ENCODE data around the gene GALK2. TPM values are rescaled to one million over a fixed set of nuclear protein-coding genes. Genes with fewer than 3 reads are reported as not detected.

Gene GALK2
- total and polyA plus RNA-seq, 2 experiments from 2014 or later, result 11.5 to 23.0 TPM

DNA sequence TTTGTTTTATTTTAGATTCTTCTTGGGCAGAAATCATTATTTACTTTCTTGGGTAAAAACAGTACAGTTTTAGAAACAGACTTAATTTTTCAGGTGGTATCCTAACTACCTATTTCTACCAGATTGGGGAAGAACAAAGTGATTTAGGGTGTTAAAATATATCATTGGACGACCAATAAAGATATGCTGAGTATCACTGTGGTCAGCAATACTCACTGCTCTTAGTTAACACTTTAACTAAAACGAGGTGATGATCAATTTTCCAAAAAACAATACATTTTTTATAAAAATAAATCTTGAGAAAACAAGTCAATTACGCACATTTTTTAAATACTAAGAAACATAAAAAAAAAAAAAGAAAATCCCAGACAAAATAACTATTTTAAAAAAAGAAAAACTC, 18.2 kb upstream of the GALK2 start:
- Histone ChIP-seq H3K27ac (ENCODE audit: low read depth) (no peak overlapping the region), H4K20me1 (replicated peaks; ENCODE audit: insufficient read depth) (peaks cover 19% of the 10 kb centered on the region), H3K4me2 (no peak overlapping the region), H3F3A (replicated peaks; ENCODE audit: low read depth) (no peaks in the 10 kb centered on the region; the same call in 1 of the 2 replicates), H3K4me3 (no peak overlapping the region), H3K79me2 (replicated peaks; ENCODE audit: insufficient read depth) (peaks cover 90% of the 10 kb centered on the region), H3K36me3 (ENCODE audit: insufficient read depth) (no peaks in the 10 kb centered on the region), H3K4me1 (ENCODE audit: insufficient read depth) (peaks cover 23% of the 10 kb centered on the region), H3K27me3 (ENCODE audit: insufficient read depth) (no peaks in the 10 kb centered on the region), H3K9me2 (ENCODE audit: insufficient read depth) (no peaks in the 10 kb centered on the region), H2AFZ (no peak overlapping the region)
- Mint-ChIP-seq H3K36me3 (ENCODE audit: low read depth) (no peaks in the 10 kb centered on the region), H3K4me3 (no peak overlapping the region), H3K9me3 (no peaks in the 10 kb centered on the region), H3K27me3 (ENCODE audit: insufficient read depth, low read depth, poor library complexity) (no peaks in the 10 kb centered on the region), H3K27ac (no peak overlapping the region), H3K4me1 (peaks cover 31% of the 10 kb centered on the region)
- TF ChIP-seq ZNF331 (CRISPR knock-in tag; IDR thresholded peaks at IDR 0.05; ENCODE audit: low read depth), result no peak
- no peak for TF ChIP-seq EZH2 (IDR thresholded peaks at IDR 0.05; ENCODE audit: low read depth, unreplicated experiment)
- no peak for TF ChIP-seq NANOG (IDR thresholded peaks at IDR 0.05; ENCODE audit: borderline replicate concordance)
- TF ChIP-seq JUNB (IDR thresholded peaks at IDR 0.05; ENCODE audit: unreplicated experiment), result no peak
- TF ChIP-seq POLR2AphosphoS5 (IDR thresholded peaks at IDR 0.05; ENCODE audit: low read depth), result no peak
- no peak for TF ChIP-seq CREB1 (CRISPR knock-in tag; IDR thresholded peaks at IDR 0.05; ENCODE audit: low read depth)
- no peak for TF ChIP-seq EZH2phosphoT487 (IDR thresholded peaks at IDR 0.05; ENCODE audit: unreplicated experiment)
- no peak for TF ChIP-seq STAT1 (IDR thresholded peaks at IDR 0.05; ENCODE audit: unreplicated experiment)
- no peak for TF ChIP-seq ZNF114 (CRISPR knock-in tag; IDR thresholded peaks at IDR 0.05)
- TF ChIP-seq REST (IDR thresholded peaks at IDR 0.05; ENCODE audit: unreplicated experiment), result no peak
- TF ChIP-seq ETS1 (IDR thresholded peaks at IDR 0.05), result no peak
- TF ChIP-seq, protein P1, sequence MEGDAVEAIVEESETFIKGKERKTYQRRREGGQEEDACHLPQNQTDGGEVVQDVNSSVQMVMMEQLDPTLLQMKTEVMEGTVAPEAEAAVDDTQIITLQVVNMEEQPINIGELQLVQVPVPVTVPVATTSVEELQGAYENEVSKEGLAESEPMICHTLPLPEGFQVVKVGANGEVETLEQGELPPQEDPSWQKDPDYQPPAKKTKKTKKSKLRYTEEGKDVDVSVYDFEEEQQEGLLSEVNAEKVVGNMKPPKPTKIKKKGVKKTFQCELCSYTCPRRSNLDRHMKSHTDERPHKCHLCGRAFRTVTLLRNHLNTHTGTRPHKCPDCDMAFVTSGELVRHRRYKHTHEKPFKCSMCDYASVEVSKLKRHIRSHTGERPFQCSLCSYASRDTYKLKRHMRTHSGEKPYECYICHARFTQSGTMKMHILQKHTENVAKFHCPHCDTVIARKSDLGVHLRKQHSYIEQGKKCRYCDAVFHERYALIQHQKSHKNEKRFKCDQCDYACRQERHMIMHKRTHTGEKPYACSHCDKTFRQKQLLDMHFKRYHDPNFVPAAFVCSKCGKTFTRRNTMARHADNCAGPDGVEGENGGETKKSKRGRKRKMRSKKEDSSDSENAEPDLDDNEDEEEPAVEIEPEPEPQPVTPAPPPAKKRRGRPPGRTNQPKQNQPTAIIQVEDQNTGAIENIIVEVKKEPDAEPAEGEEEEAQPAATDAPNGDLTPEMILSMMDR (conservative IDR thresholded peaks at IDR 0.05; ENCODE audit: low read depth in 2 of 2), result no peak
- TF ChIP-seq, protein P2, sequence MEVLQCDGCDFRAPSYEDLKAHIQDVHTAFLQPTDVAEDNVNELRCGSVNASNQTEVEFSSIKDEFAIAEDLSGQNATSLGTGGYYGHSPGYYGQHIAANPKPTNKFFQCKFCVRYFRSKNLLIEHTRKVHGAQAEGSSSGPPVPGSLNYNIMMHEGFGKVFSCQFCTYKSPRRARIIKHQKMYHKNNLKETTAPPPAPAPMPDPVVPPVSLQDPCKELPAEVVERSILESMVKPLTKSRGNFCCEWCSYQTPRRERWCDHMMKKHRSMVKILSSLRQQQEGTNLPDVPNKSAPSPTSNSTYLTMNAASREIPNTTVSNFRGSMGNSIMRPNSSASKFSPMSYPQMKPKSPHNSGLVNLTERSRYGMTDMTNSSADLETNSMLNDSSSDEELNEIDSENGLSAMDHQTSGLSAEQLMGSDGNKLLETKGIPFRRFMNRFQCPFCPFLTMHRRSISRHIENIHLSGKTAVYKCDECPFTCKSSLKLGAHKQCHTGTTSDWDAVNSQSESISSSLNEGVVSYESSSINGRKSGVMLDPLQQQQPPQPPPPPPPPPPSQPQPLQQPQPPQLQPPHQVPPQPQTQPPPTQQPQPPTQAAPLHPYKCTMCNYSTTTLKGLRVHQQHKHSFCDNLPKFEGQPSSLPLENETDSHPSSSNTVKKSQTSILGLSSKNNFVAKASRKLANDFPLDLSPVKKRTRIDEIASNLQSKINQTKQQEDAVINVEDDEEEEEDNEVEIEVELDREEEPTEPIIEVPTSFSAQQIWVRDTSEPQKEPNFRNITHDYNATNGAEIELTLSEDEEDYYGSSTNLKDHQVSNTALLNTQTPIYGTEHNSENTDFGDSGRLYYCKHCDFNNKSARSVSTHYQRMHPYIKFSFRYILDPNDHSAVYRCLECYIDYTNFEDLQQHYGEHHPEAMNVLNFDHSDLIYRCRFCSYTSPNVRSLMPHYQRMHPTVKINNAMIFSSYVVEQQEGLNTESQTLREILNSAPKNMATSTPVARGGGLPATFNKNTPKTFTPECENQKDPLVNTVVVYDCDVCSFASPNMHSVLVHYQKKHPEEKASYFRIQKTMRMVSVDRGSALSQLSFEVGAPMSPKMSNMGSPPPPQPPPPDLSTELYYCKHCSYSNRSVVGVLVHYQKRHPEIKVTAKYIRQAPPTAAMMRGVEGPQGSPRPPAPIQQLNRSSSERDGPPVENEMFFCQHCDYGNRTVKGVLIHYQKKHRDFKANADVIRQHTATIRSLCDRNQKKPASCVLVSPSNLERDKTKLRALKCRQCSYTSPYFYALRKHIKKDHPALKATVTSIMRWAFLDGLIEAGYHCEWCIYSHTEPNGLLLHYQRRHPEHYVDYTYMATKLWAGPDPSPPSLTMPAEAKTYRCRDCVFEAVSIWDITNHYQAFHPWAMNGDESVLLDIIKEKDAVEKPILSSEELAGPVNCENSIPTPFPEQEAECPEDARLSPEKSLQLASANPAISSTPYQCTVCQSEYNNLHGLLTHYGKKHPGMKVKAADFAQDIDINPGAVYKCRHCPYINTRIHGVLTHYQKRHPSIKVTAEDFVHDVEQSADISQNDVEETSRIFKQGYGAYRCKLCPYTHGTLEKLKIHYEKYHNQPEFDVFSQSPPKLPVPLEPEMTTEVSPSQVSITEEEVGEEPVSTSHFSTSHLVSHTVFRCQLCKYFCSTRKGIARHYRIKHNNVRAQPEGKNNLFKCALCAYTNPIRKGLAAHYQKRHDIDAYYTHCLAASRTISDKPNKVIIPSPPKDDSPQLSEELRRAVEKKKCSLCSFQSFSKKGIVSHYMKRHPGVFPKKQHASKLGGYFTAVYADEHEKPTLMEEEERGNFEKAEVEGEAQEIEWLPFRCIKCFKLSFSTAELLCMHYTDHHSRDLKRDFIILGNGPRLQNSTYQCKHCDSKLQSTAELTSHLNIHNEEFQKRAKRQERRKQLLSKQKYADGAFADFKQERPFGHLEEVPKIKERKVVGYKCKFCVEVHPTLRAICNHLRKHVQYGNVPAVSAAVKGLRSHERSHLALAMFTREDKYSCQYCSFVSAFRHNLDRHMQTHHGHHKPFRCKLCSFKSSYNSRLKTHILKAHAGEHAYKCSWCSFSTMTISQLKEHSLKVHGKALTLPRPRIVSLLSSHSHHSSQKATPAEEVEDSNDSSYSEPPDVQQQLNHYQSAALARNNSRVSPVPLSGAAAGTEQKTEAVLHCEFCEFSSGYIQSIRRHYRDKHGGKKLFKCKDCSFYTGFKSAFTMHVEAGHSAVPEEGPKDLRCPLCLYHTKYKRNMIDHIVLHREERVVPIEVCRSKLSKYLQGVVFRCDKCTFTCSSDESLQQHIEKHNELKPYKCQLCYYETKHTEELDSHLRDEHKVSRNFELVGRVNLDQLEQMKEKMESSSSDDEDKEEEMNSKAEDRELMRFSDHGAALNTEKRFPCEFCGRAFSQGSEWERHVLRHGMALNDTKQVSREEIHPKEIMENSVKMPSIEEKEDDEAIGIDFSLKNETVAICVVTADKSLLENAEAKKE (CRISPR knock-in tag; IDR thresholded peaks at IDR 0.05), result no peak
- DNase-seq (ENCODE audit: low spot score) (no peak), ATAC-seq (no peak)
